HuH-7 (cell line): ENCODE data around the gene HPN.
"Not testable (repeated sequence)": the region's sequence is repeated elsewhere in the genome, so short reads cannot be mapped to it uniquely, and the experiment has no call there.

ENCODE experiments used
- DNase-seq: peaks from one replicate; pipeline ENCODE4 v3.0.0; 2011; ENCODE audit warnings: low spot score

HPN gene

DNA sequence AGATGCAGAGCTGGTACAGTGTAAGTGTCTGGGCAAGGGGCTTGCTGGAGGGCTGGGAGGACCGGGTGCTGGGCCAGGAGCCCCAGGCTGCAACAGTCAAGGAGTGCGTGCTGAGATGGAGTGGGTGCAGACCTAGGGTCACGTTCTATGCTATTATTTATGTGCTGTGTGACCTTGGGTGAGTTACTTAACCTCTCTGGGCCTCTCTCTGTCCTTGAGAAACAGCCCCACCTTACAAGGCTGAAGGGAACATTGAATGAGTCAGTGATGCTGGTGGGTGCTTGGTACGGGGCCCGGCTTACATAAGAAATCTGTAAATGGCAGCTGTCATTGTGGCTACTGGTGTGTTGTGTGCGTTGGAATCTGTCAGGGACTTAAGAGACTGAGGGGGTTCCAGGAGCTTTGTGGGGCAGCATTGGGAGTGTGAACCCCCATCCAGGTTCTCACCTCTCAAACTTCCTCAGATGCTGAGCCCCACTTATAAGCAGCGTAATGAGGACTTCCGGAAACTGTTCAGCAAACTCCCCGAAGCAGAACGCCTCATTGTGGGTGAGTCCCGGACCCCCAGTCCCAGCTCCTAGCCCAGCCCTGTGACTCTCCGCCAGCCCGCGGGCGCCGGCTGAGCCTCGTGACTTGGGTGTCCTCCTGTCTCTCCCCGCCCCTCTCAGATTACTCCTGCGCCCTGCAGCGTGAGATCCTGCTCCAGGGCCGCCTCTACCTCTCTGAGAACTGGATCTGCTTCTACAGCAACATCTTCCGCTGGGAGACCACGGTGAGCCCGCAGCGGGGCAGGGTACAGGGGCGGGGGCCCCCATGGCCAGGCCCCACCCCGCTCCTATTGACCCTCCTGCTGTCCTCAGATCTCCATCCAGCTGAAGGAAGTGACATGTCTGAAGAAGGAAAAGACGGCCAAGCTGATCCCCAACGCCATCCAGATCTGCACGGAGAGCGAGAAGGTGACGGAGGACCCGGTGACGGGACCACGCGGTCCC, 31.8 kb upstream of the HPN start:
- DNase-seq = no peak

DNA sequence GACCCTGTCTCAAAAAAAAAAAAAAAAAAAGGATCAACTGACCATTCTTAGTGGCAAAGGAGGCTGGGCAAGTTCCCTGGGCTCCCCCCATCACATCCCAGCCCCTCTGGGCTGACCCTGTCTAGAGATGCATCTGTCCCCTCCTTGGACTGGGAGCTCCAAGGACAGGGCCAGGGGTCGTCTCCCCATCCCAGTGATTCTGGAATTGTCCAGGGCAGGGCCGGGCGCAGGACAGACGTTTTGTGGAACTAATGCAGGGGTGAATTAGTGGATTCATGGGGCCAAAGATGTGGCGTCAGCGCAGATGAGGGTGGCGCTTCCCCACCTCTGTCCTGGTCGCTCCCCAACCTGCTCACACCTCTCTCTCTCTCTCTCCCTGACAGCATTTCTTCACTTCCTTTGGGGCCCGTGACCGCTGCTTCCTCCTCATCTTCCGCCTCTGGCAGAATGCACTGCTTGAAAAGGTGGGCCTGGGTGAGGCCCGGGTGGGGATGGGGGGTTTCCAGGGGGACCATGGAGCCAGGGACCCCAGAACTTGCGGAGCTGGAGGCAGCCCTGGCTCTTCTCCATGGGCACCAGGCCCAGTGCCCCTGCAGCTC, 30.3 kb upstream of the HPN start:
- no peak for DNase-seq

DNA sequence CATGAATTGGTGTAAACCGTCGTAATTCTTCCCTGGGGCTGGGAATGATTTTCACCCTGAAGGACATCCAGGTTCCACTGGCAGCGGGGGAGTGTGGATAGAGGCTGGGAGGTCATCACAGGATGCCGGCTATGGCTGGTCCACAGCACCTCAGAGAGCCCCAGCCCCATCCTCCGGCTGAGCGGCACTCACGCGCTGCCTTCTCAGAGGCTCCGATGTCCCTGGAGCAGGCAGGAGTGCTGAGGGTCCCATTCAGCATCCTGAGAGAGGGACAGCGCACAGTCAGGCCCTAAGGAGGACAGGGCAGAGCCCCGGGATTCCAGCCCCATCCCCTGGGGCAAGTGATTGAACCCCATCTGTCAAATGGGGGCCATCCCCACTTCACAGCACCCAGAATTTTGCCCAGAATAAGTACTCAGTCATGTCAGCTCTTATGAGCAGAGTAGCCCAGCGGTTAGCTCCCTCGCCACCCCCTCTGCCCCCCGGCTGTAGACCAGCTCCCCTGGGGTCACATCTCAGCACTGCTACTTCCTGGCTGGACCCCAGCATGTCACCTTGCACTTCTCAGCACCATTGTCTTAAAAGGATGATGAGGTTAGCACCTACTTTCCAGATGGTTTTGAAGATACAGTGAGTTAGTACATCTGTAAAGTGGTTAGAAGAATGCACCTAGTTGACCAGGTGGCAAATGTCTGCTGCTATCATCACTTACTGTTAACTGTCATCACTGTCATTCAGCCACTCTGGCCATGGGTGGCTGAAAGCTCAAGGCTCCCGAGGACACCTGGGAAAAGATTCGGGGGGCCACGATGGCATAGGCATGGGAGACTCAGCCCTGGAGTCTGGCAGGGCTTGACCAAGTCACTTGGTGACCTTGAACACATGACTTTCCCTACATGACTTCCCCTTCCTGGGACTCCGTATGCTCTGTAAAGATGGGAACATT, 29.5 kb upstream of the HPN start:
- DNase-seq = no peak

DNA sequence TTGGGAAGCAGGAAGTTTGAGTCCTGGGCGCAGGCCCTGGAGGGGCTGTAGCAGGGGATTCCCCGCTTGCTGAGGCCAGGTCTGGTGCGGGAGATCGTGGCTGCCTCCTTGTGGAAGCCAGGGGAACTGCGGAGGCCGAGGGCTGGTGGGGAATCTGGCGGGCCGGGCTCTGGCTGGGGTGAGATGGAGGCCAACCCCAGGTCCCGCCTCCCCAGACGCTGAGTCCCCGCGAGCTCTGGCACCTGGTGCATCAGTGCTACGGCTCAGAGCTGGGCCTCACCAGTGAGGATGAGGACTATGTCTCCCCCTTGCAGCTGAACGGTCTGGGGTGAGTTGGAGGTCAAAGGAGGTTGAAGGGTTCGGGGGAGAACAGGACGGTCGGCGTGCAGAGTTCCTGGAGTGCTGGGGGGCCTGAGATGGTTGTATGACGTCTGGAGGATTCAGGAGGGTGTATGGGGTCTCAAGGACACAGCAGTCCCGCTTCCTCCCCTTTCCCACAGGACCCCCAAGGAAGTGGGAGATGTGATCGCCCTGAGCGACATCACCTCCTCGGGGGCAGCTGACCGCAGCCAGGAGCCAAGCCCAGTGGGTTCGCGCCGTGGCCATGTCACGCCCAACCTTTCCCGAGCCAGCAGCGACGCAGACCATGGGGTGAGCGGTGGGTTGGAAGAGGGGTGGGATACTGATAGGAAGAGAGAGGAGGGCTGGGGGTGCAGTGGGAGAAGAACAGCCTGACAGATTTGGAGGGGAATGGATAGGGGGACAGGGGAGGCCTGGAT, 28.3 kb upstream of the HPN start:
- peak; percentile 98 for DNase-seq

DNA sequence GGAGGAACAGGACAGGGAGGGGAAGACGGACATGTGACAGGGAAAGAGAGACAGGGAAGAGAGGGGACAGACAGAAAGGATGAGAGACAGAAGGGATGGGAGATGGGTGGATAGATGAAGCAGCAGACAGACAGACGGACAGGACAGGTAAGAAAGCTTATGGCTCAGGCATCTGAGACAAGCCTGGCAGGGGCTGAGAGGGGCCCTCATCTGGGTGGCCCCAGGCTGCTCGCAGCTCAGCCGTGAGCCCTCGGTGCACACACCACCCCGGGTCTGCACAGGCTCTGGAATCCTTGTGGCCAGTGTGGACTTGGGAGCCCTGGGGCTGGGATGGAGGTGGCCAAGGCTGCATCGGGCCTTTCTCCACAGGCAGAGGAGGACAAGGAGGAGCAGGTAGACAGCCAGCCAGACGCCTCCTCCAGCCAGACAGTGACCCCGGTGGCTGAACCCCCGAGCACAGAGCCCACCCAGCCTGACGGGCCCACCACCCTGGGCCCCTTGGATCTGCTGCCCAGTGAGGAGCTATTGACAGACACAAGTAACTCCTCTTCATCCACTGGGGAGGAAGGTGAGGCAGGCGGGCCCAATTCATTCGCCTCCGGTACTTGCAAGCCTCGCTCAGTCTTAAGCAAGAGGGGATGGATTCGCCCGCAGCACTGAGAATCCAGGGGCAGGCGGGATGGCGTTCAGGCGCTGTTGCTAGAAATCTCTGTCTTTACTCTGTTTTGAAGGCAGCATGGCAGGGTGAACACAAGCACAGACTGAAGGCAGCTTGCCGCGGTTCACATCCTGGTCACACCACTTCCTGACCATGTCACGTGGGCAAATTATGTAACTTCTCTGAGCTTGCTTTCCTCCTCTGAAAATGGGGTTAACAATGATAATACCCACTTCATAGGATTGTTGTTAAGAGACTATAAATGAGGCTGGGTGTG, 27.4 kb upstream of the HPN start:
- DNase-seq = no peak

DNA sequence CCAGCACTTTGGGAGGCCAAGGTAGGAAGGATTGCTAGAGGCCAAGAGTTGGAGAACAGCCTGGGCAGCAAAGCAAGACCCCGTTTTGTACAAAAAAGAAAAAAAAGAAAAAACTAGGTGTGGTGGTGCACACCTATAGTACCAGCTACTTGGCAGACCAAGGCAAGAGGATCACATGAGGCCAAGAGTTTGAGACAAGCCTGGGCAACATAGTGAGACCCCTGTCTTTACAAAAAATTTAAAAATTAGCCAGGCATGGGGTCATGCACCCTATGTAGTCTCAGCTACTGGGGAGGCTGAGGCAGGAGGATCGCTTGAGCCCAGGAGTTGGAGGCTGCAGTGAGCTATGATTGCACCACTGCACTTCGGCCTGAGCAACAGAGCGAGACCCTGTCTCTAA, 26.7 kb upstream of the HPN start:
- not testable (repeated sequence) for DNase-seq

DNA sequence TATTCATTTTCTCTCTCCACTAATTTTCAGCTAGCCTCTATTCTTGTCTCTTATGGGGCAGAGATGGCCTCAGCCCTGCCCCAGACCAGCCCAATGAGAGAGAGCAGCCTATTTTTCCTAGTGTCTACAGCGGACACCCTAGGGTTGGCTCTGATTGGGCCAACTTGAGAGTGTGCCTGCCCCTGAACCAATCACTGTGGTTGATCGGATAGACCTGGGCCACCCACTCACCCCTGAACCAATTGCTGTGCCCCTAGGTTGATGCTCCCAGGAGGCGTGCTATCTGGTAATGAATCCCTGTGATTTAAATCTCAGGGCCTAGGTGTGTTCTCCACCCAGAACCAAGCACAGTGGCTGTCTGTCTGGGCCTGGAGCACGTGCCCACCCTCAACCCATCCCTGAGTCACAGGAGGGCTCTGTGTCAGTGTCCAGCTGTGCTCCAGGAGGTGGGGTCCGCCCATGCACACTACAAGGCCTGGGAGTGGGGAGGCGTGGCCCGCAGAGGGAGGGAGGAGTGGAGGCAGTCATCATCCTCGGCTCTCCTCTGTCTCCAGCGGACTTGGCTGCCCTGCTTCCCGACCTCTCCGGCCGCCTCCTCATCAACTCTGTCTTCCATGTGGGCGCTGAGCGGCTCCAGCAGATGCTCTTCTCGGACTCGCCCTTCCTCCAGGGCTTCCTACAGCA, 26.1 kb upstream of the HPN start:
- DNase-seq = no peak

DNA sequence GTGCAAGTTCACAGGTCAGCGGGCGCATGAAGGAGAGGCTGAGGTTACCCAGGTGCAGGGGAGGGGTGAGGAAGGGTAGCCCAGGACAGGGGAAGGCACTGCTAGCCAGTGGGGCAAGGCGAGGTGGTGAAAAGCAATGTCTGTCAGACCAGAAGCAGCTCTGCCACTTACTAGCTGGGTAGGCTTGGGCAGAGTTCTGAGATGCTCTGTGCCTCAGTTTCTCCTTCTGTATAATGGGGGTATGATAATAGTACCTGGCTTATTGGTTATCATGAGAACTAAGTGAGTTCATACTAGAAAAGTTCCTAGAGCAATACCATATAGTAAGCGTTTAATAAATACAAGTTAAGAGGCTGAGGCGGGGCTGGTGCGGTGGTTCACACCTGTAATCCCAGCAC, 25.6 kb upstream of the HPN start:
- no peak for DNase-seq

DNA sequence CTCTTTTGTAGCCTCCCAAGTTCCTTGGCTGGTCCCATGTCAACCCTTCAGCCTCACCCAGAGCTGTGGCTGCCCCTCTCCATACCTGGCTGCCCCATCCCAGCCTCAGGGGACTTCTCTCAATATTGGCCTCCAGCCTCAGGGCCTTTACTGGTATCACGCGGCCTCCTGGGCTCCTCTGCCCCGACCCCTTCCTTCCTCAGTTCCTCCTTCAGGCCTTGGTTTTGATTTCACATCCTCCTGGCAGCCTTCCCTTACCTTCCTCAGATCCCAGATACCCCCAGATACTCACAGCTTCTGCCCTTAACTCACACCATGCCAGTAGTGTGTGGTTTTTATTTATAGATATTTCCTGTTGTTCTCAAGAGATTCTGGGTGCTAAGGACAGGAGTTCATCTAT, 24.0 kb upstream of the HPN start:
- DNase-seq = no peak

DNA sequence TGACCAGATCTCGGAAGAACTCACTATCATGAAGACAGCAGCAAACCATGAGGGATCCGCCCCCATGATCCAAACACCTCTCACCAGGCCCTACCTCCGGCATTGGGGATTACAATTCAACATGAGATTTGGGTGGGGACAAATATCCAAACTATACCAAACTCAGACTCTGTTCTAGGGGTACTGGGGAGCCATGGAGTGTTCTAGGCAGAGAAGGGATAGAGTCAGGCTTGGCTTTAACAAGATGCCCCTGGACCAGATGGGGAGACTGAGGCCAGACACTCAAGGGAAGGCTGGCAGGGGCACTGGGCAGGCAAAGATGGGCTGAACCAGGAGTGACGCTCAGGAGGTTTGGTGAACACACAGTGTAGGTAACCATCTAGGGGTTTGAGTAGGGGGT, 23.1 kb upstream of the HPN start:
- DNase-seq = no peak

DNA sequence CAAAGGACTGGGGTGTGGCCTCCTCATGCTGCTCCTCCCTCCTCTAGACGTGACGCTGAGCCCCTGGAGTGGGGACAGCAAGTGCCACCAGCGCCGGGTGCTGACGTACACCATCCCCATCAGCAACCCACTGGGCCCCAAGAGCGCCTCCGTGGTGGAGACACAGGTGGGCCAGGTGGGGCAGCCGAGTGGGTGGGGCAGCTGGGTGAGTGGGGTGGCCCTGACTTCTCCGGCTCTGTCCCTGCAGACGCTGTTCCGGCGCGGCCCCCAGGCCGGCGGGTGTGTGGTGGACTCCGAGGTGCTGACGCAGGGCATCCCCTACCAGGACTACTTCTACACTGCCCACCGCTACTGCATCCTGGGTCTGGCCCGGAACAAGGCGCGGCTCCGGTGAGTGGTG, 22.4 kb upstream of the HPN start:
- DNase-seq = no peak

DNA sequence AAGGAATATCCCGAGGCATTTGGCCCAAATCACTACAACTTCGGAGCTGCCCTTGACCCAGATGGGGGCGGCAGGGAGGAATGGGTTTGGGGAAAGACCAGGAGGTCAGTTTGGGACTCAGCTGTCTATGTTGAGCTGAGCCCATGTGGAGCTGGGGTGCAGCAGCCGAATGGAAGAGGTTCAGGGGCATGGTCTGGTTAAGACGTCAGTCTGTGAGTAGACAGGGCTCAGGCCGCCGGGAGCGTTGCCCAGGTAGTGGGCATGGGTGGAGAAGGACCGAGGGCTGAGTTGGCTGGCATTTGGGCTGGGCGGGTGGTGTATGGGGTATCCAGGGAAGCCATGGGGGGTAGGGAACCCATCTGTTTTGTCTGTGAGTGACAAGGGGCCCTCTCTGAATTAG, 20.5 kb upstream of the HPN start:
- no peak for DNase-seq

DNA sequence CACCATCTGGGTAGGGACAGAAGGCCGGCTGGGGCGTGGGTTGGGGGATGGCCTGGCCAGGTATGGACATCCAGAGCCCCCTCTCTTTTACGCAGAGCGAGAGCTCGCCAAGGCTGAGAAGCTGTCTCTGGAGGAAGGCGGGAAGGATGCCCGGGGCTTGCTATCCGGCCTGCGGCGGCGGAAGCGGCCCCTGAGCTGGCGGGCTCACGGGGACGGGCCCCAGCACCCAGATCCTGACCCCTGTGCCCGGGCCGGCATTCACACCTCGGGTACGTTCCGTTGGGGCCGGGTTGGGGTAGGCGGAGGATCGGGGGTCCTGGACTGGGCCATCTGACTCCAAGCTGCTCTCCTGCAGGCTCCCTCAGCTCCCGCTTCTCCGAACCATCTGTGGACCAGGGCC, 19.9 kb upstream of the HPN start:
- DNase-seq = no peak

DNA sequence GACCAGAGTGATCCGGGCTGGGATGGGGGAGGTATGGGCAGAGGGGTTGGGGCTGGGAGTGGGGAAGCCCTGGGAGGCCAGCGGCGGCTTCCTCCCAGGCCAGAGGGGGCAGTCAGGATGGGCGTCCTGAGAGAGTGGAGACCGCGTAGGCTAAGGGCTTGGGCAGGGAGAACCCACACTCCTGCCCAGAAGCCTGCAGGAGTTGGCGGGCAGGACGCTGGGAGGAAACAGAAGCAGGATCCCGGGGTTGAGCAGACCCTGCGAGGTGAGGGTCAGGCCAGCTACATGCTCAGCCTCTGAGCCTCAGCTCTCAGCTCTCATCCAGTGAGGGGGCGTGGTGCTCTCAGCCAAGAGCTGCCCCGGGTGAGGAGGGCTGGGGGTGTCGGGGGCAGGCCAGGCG, 19.1 kb upstream of the HPN start:
- DNase-seq = no peak

DNA sequence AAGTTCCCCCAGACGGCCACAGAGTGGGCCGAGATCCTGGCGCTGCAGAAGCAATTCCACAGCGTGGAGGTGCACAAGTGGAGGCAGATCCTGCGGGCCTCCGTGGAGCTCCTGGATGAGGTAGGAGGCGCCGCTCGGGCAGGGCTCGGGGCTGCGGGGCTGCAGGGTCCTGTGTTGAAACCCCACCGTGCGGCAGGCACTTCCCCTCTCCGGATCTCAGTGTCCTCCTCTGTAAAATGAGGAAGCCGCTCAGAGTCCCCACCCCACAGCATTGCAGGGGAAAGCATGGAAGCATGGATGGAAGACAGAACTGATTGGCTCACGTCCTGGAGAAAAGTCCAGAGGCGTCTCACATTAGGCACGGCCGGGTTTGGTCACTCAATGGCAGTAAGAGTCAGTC, 18.1 kb upstream of the HPN start:
- no peak for DNase-seq

DNA sequence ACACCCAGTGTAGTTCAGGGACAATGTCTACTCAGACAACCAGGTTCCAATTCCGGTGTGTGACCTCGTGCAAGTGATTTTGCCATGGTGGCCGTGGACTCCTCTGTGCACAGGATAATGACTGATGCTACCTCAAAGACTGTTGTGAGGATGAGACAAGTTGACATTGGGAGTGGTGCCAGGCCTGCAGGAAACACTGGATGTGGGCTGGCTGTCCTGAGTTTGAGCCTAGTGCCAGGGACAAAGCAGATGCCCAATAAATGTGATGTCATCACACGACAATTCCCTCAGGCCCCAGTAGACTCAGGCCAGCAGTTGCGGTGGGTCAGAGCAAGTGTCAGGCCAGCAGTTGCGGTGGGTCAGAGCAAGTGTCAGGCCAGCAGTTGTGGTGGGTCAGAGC, 17.4 kb upstream of the HPN start:
- no peak for DNase-seq

DNA sequence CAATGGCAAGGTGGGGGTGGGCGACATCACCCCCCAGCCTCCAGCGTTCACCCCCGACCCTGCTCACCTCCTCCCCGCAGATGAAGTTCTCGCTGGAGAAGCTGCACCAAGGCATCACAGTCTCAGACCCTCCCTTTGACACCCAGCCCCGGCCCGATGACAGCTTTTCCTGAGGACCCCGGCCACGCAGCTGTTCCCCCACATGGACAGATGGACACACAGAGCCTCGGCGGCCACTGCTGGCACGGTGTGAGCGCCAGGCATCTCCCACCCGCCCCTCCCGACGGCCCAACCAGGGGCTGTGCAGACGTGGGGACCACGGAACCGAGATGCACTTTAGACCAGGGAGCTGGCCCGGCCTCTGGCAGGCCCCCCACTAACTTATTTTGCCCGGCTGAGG, 15.6 kb upstream of the HPN start:
- DNase-seq = no peak

DNA sequence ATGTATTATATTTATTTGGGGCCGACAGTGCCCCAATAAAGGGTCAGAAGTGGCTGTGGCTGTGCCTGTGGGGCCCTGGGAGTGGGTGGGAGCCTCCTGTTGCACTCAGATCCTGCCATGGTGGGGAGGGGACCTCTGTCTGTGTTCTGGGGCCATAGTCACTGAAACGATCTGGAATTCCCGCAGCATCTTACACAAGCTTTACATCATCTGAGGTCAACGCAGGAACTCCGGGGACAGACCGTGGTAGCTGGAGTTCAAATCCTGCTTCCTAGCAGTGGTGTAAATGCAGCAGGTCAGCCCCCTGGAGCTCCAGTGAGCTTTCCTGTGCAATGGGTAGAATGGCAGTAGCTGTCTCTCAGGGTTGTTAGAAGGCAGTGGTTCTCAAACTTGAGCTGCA, 15.1 kb upstream of the HPN start:
- DNase-seq = no peak

DNA sequence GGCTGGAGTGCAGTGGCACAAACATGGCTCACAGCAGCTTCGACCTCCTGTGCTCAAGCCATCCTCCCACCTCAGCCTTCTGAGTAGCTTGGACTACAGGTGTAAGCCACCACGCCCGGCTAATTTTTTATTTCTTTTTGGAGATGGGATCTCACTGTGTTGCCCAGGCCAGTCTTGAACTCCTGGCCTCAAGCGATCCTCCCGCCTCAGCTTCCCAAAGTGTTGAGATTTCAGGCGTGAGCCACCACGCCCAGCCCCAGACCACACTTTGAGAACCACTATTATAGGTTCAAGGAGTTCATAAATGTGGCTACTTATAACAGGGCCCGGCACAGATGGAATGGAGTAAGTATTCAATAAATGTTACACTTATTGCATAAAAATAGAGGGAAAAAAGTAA, 14.5 kb upstream of the HPN start:
- DNase-seq = no peak
